H9 (cell line): Measurements from ENCODE around the gene AKNA. TPM values are rescaled to one million over a fixed set of nuclear protein-coding genes. Genes with fewer than 3 reads are reported as not detected.

ENCODE experiments used
- DNase-seq: peaks from one replicate; pipeline ENCODE4 v3.0.0-alpha.2; 2017
- H2AFZ ChIP-seq: one replicate; pipeline ENCODE4 v1.6.1; 2013; ENCODE audit warnings: mild to moderate bottlenecking, low read length, control low read depth, moderate library complexity
- H2AK5ac ChIP-seq: 2 replicates; pipeline ENCODE4 v1.6.1; 2013; ENCODE audit warnings: low read length, control low read depth, mixed read lengths; ENCODE audit not compliant: insufficient read length
- H2BK120ac ChIP-seq: one replicate; pipeline ENCODE4 v1.6.1; 2013; ENCODE audit warnings: low read depth, mild to moderate bottlenecking, low read length, control low read depth, inconsistent platforms; ENCODE audit not compliant: poor library complexity, severe bottlenecking
- H2BK12ac ChIP-seq: 2 replicates; pipeline ENCODE4 v1.6.1; 2013; ENCODE audit warnings: low read length, control low read depth, mixed read lengths, low read depth; ENCODE audit not compliant: insufficient read length
- H2BK15ac ChIP-seq: 2 replicates; pipeline ENCODE4 v1.6.1; 2013; ENCODE audit warnings: low read depth, low read length, control low read depth
- H2BK20ac ChIP-seq: one replicate; pipeline ENCODE4 v1.6.1; 2013; ENCODE audit warnings: low read depth, mild to moderate bottlenecking, low read length, control low read depth, inconsistent platforms; ENCODE audit not compliant: poor library complexity, severe bottlenecking
- H2BK5ac ChIP-seq: 2 replicates; pipeline ENCODE4 v1.6.1; 2013; ENCODE audit warnings: low read length, control low read depth, mixed read lengths; ENCODE audit not compliant: insufficient read length
- H3K14ac ChIP-seq: 2 replicates; pipeline ENCODE4 v1.6.1; 2013; ENCODE audit warnings: low read length, control low read depth; ENCODE audit not compliant: insufficient read depth
- H3K18ac ChIP-seq: 2 replicates; pipeline ENCODE4 v1.6.1; 2013; ENCODE audit warnings: low read depth, mild to moderate bottlenecking, mixed read lengths, low read length, control low read depth; ENCODE audit not compliant: insufficient read length
- H3K23ac ChIP-seq: 2 replicates; pipeline ENCODE4 v1.6.1; 2013; ENCODE audit warnings: low read length, control low read depth, mixed read lengths, low read depth; ENCODE audit not compliant: insufficient read length
- H3K23me2 ChIP-seq: 2 replicates; pipeline ENCODE4 v1.6.1; 2013; ENCODE audit warnings: low read depth, mild to moderate bottlenecking, mixed read lengths, low read length, control low read depth; ENCODE audit not compliant: insufficient read length, poor library complexity, severe bottlenecking
- H3K27ac ChIP-seq: 2 replicates; pipeline ENCODE4 v1.5.1; 2013; ENCODE audit warnings: low read length, control low read depth, mixed read lengths, low read depth; ENCODE audit not compliant: insufficient read length
- H3K27me3 ChIP-seq: 2 replicates; pipeline ENCODE4 v1.6.1; 2013; ENCODE audit warnings: low read length, control low read depth, inconsistent platforms; ENCODE audit not compliant: insufficient read depth
- H3K4ac ChIP-seq: 2 replicates; pipeline ENCODE4 v1.6.1; 2013; ENCODE audit warnings: low read depth, mild to moderate bottlenecking, control low read depth, inconsistent platforms, low read length, moderate library complexity
- H3K4me1 ChIP-seq: 2 replicates; pipeline ENCODE4 v1.6.1; 2013; ENCODE audit warnings: low read length, control low read depth, inconsistent platforms; ENCODE audit not compliant: insufficient read depth
- H3K4me2 ChIP-seq: 2 replicates; pipeline ENCODE4 v1.6.1; 2013; ENCODE audit warnings: low read length, control low read depth, mixed read lengths; ENCODE audit not compliant: insufficient read length, insufficient read depth
- H3K56ac ChIP-seq: 2 replicates; pipeline ENCODE4 v1.6.1; 2013; ENCODE audit warnings: low read depth, mild to moderate bottlenecking, mixed read lengths, low read length, control low read depth; ENCODE audit not compliant: insufficient read length
- H3K79me1 ChIP-seq: 2 replicates; pipeline ENCODE4 v1.6.1; 2013; ENCODE audit warnings: low read depth, mild to moderate bottlenecking, moderate library complexity, low read length, control low read depth, inconsistent platforms; ENCODE audit not compliant: insufficient read depth, poor library complexity, severe bottlenecking
- H3K79me2 ChIP-seq: 2 replicates; pipeline ENCODE4 v1.6.1; 2013; ENCODE audit warnings: low read length, control low read depth, inconsistent platforms; ENCODE audit not compliant: insufficient read depth
- H3K9ac ChIP-seq: 2 replicates; pipeline ENCODE4 v1.6.1; 2013; ENCODE audit warnings: low read length, control low read depth, mixed read lengths; ENCODE audit not compliant: insufficient read length; ENCODE audit errors: extremely low read depth
- H3K9me3 ChIP-seq: one replicate; pipeline ENCODE4 v1.6.1; 2013; ENCODE audit warnings: low read depth, low read length, inconsistent platforms; ENCODE audit not compliant: control insufficient read depth
- H3T11ph ChIP-seq: one replicate; pipeline ENCODE4 v1.6.1; 2013; ENCODE audit warnings: mild to moderate bottlenecking, low read length, control low read depth, inconsistent platforms
- H4K20me1 ChIP-seq: one replicate; pipeline ENCODE4 v1.6.1; 2013; ENCODE audit not compliant: control insufficient read depth, insufficient read length, insufficient read depth
- H4K5ac ChIP-seq: 2 replicates; pipeline ENCODE4 v1.6.1; 2013; ENCODE audit warnings: low read depth, mild to moderate bottlenecking, mixed read lengths, low read length, control low read depth; ENCODE audit not compliant: insufficient read length
- H4K8ac ChIP-seq: replicated peaks from 2 replicates; pipeline ENCODE4 v1.6.1; 2013; ENCODE audit warnings: low read length, control low read depth, mixed read lengths, low read depth; ENCODE audit not compliant: insufficient read length
- H4K91ac ChIP-seq: 2 replicates; pipeline ENCODE4 v1.6.1; 2013; ENCODE audit warnings: low read depth, mild to moderate bottlenecking, moderate library complexity, mixed read lengths, low read length, control low read depth; ENCODE audit not compliant: insufficient read length
- H3K27ac Mint-ChIP-seq, 3 experiments: 2 replicates in 2 of 3; 3 replicates in 1 of 3; pipeline ENCODE4 v1.8.0; 2020 to 2021; ENCODE audit warnings: mixed read lengths in 3 of 3, mild to moderate bottlenecking in 1 of 3, moderate library complexity in 1 of 3
- H3K27me3 Mint-ChIP-seq: 2 replicates; pipeline ENCODE4 v1.8.0; 2021; ENCODE audit warnings: low read depth, mild to moderate bottlenecking, moderate library complexity, mixed read lengths
- H3K36me3 Mint-ChIP-seq, 3 experiments: 2 replicates in 2 of 3; 3 replicates in 1 of 3; pipeline ENCODE4 v1.8.0; 2020 to 2021; ENCODE audit warnings: low read depth in 3 of 3, mixed read lengths in 3 of 3; ENCODE audit not compliant: insufficient read depth in 1 of 3
- H3K4me1 Mint-ChIP-seq, 2 experiments: 2 replicates each; pipeline ENCODE4 v1.8.0; 2020; ENCODE audit warnings: mixed read lengths in 2 of 2
- H3K4me3 Mint-ChIP-seq, 2 experiments: 2 replicates in 1 of 2; 3 replicates in 1 of 2; pipeline ENCODE4 v1.8.0; 2020 to 2021; ENCODE audit warnings: mild to moderate bottlenecking in 2 of 2, mixed read lengths in 2 of 2, moderate library complexity in 1 of 2
- H3K9me3 Mint-ChIP-seq, 2 experiments: 2 replicates in 1 of 2; 3 replicates in 1 of 2; pipeline ENCODE4 v1.8.0; 2020; ENCODE audit warnings: mild to moderate bottlenecking in 2 of 2, mixed read lengths in 2 of 2, moderate library complexity in 1 of 2
- WGBS: extraction: QIAGEN DNeasy Blood & Tissue Kit; methylation state at CpG from one replicate; pipeline ENCODE4 v1.1.7; 2013; ENCODE audit warnings: missing lambda C conversion rate, low lambda C conversion rate, mixed read lengths; ENCODE audit not compliant: insufficient read length; ENCODE audit errors: extremely low coverage; 5-methylcytosine and 5-hydroxymethylcytosine counted together
- total RNA-seq: library from RNA; stranded (reverse); gene quantifications from 2 replicates; pipeline ENCODE4 v1.2.1, GENCODE V29; 2021
- TF ChIP-seq, protein P1 (sequence below): fragments of 200-600 bp; sonication (generic); conservative IDR thresholded peaks from 3 replicates; pipeline ENCODE4 v1.8.0; 2021; ENCODE audit warnings: antibody characterized with exemption, mild to moderate bottlenecking

AKNA gene
- total RNA-seq, 1 experiment from 2014 or later, result 19.7 TPM

DNA sequence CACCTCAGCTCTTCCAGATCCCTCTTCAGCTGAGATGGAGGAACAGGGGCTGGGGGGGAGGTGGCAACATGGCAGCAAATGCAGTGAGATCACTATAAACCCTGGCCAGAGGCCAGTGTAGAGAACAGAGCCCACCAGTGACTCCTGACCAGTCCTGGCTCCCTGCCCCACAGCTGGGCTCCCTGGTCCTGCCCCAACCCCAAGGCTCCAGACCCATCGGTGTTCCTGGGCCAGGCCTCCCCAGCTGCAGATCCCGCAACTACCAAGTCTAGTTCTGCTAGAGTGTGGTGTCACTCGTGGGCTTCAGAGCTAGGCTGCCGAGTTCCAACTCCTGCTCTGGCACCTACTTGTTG, 16.8 kb downstream of the AKNA start:
- Histone ChIP-seq H3K18ac (peak overlapping the region; percentile 39), H4K8ac (no peak overlapping the region), H3K79me1 (no peaks in the 10 kb centered on the region), H2AFZ (no peak overlapping the region), H3K9me3 (no peaks in the 10 kb centered on the region), H3K4me2 (peak overlapping the region; percentile 52), H3K56ac (no peak overlapping the region), H3T11ph (no peak overlapping the region), H4K91ac (no peak overlapping the region), H2BK12ac (no peak overlapping the region), H3K4ac (no peak overlapping the region), H2BK5ac (no peak overlapping the region), H4K5ac (no peak overlapping the region), H3K27me3 (no peaks in the 10 kb centered on the region), H2AK5ac (no peak overlapping the region), H3K14ac (no peak overlapping the region), H2BK20ac (no peak overlapping the region), H3K23me2 (peaks cover 5% of the 10 kb centered on the region), H3K27ac (peak overlapping the region; percentile 3), H2BK120ac (no peak overlapping the region), H3K23ac (no peak overlapping the region), H2BK15ac (no peak overlapping the region), H4K20me1 (no peaks in the 10 kb centered on the region), H3K9ac (no peak overlapping the region), H3K4me1 (peaks cover 13% of the 10 kb centered on the region), H3K79me2 (0 out of 2 replicates have a peak, but pooled peaks cover 3% of the 10 kb centered on the region)
- Mint-ChIP-seq H3K9me3 (no peaks in the 10 kb centered on the region), H3K4me3 (peak overlapping the region; percentile 28 to 61; a peak in 3 of 5 replicates), H3K27ac (peak overlapping the region; percentile 87 to 99 (median 95)), H3K36me3 (peaks cover 14 to 28% (median 16%) of the 10 kb centered on the region in 3 experiments), H3K27me3 (no peaks in the 10 kb centered on the region), H3K4me1 (peaks cover 45 to 51% of the 10 kb centered on the region in 2 experiments)
- DNase-seq, result no peak
- TF ChIP-seq, protein P1, sequence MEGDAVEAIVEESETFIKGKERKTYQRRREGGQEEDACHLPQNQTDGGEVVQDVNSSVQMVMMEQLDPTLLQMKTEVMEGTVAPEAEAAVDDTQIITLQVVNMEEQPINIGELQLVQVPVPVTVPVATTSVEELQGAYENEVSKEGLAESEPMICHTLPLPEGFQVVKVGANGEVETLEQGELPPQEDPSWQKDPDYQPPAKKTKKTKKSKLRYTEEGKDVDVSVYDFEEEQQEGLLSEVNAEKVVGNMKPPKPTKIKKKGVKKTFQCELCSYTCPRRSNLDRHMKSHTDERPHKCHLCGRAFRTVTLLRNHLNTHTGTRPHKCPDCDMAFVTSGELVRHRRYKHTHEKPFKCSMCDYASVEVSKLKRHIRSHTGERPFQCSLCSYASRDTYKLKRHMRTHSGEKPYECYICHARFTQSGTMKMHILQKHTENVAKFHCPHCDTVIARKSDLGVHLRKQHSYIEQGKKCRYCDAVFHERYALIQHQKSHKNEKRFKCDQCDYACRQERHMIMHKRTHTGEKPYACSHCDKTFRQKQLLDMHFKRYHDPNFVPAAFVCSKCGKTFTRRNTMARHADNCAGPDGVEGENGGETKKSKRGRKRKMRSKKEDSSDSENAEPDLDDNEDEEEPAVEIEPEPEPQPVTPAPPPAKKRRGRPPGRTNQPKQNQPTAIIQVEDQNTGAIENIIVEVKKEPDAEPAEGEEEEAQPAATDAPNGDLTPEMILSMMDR, result no peak
- WGBS, result no CpG with 5 or more reads among the region's 4 CpGs
